NCI-H2171 treated with DMSO at 0.1 percent for 48 hours (cell line): ENCODE results near the gene PDIK1L.

Source experiments
- DNase-seq: peaks from one replicate; lab custom pipeline; 2025; lab: John Stamatoyannopoulos, UW

Gene PDIK1L

GRCh38 chr1:26155370-26156284, 44.0 kb downstream of the PDIK1L start:
- no peak for DNase-seq

GRCh38 chr1:26156285-26157038, 44.8 kb downstream of the PDIK1L start:
- peak; percentile 16 for DNase-seq

GRCh38 chr1:26158271-26158907, 46.8 kb downstream of the PDIK1L start:
- no peak for DNase-seq

GRCh38 chr1:26158908-26159742, 47.5 kb downstream of the PDIK1L start, which contains the start of gene FAM110D:
Gene FAM110D (plus strand): TSS chr1:26159079. CDS start chr1:26161292, 2,213 bp downstream.
- DNase-seq, result no peak

- DNase-seq, result no peak
Measured at GRCh38 chr1:26159743-26160039, 48.1 kb downstream of the PDIK1L start.

GRCh38 chr1:26160527-26161414, 49.1 kb downstream of the PDIK1L start:
- no peak for DNase-seq

GRCh38 chr1:26161415-26162219, 50.0 kb downstream of the PDIK1L start:
- no peak for DNase-seq

- no peak for DNase-seq
Measured at GRCh38 chr1:26162220-26162709, 50.6 kb downstream of the PDIK1L start.

- no peak for DNase-seq
Measured at GRCh38 chr1:26163684-26164035, 52.0 kb downstream of the PDIK1L start.

GRCh38 chr1:26164036-26164860, 52.6 kb downstream of the PDIK1L start:
- DNase-seq, result no peak

GRCh38 chr1:26164861-26165842, 53.5 kb downstream of the PDIK1L start:
- peak; percentile 36 for DNase-seq

- DNase-seq, result no peak
Measured at GRCh38 chr1:26166719-26167281, 55.2 kb downstream of the PDIK1L start.

GRCh38 chr1:26168410-26169197, 57.0 kb downstream of the PDIK1L start, which contains the start of gene C1orf232:
Gene C1orf232 (minus strand): TSS chr1:26168963. CDS start chr1:26168499, 464 bp downstream.
- peak; percentile 88 for DNase-seq

- DNase-seq, result peak; percentile 69
Measured at GRCh38 chr1:26169198-26169554, 57.6 kb downstream of the PDIK1L start.

- peak; percentile 87 for DNase-seq
Measured at GRCh38 chr1:26169669-26170471, 58.2 kb downstream of the PDIK1L start, which contains the start of gene ZNF593. Gene ZNF593 (plus strand): TSS chr1:26169908. CDS start chr1:26169984, 76 bp downstream.

GRCh38 chr1:26170472-26170821, 58.8 kb downstream of the PDIK1L start:
- no peak for DNase-seq
